SK-N-MC (cell line): ENCODE results near the gene ACTA1.

Source experiments
- EZH2 ChIP-seq: fragments of 200-600 bp; sonication (generic); IDR thresholded peaks from one replicate; pipeline ENCODE4 v1.6.1; 2017; ENCODE audit warnings: antibody characterized with exemption
- POLR2AphosphoS5 ChIP-seq: IDR thresholded peaks from 2 replicates; pipeline ENCODE4 v1.6.1; 2012; ENCODE audit warnings: mild to moderate bottlenecking, low read depth, low read length, borderline replicate concordance

DNA sequence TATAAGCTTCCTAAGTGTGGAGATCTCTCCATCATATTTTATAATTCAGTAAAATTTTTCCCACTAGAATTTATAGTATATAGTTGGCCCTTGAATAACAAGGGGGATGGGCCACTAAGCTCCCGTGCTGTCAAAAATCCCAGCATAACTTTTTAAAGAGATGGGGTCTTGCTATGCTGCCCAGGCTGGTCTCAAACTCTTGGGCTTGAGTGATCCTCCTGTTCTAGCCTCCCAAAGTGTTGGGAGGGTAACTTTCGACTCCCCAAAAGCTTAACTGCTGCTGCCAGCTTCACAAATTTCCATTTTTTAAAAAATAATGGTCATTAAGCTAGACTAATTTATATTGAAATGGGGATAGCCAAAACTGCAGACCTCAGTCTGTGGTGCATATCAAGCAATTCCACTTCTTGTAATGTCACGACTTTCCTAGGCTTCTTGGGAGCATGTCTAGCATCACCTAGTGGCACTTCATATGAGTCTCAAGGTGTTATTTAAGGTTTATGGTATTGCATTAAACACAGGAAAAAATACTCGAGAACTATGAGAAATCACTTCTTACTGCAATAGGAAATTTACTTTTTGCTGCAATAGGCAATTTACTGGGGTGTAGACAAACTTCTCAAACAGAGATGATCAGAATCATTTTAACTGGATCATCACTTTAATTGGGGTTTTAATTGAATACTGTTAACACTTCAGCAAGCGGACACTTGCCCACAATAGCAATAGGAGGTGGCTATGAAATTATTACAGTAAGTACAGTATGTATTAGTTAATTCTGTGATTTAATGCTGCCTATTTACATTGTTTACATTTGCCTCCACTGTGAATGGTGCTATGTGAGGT is 19.3 kb upstream of the ACTA1 start:
- TF ChIP-seq POLR2AphosphoS5 (no peak), EZH2 (no peak)
